Measurements from ENCODE around the gene DOCK3. TPM values are rescaled to one million over a fixed set of nuclear protein-coding genes. Genes with fewer than 3 reads are reported as not detected.

The DOCK3 gene
- total RNA-seq, 4 donors from 2014 or later: 2.1 to 8.6 (median 2.9) TPM

GRCh38 chr3:51004235-51004634, 329.5 kb downstream of the DOCK3 start:
- WGBS: 20% methylated on average over 2 of the region's 2 CpGs

GRCh38 chr3:51024121-51024520, 349.4 kb downstream of the DOCK3 start:
- Histone ChIP-seq H3K9me3 (no peaks in the 10 kb centered on the region), H3K27me3 (no peaks in the 10 kb centered on the region), H3K4me1 (no peaks in the 10 kb centered on the region), H3K36me3 (no peaks in the 10 kb centered on the region), H3K27ac (no peak overlapping the region), H3K4me3 (no peak overlapping the region)
- TF ChIP-seq POLR2A (IDR thresholded peaks at IDR 0.05) (no peak), EP300 (IDR thresholded peaks at IDR 0.05) (no peak), POLR2AphosphoS5 (IDR thresholded peaks at IDR 0.05) (no peak)
- TF ChIP-seq, protein P1, sequence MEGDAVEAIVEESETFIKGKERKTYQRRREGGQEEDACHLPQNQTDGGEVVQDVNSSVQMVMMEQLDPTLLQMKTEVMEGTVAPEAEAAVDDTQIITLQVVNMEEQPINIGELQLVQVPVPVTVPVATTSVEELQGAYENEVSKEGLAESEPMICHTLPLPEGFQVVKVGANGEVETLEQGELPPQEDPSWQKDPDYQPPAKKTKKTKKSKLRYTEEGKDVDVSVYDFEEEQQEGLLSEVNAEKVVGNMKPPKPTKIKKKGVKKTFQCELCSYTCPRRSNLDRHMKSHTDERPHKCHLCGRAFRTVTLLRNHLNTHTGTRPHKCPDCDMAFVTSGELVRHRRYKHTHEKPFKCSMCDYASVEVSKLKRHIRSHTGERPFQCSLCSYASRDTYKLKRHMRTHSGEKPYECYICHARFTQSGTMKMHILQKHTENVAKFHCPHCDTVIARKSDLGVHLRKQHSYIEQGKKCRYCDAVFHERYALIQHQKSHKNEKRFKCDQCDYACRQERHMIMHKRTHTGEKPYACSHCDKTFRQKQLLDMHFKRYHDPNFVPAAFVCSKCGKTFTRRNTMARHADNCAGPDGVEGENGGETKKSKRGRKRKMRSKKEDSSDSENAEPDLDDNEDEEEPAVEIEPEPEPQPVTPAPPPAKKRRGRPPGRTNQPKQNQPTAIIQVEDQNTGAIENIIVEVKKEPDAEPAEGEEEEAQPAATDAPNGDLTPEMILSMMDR (IDR thresholded peaks at IDR 0.05): no peak
- DNase-seq (ENCODE audit: low spot score in 2 of 2): no peak

More at GRCh38 chr3:51004235-51004634, 329.5 kb downstream of the DOCK3 start:
- Histone ChIP-seq H3K36me3 (no peaks in the 10 kb centered on the region), H3K4me3 (no peak overlapping the region), H3K9me3 (no peaks in the 10 kb centered on the region), H3K27ac (no peak overlapping the region), H3K27me3 (no peaks in the 10 kb centered on the region), H3K4me1 (no peaks in the 10 kb centered on the region)
- DNase-seq (ENCODE audit: low spot score in 2 of 2): no peak
- TF ChIP-seq, protein P1 (IDR thresholded peaks at IDR 0.05): no peak
- TF ChIP-seq POLR2AphosphoS5 (IDR thresholded peaks at IDR 0.05) (no peak), POLR2A (IDR thresholded peaks at IDR 0.05) (no peak), EP300 (IDR thresholded peaks at IDR 0.05) (no peak)

DNA sequence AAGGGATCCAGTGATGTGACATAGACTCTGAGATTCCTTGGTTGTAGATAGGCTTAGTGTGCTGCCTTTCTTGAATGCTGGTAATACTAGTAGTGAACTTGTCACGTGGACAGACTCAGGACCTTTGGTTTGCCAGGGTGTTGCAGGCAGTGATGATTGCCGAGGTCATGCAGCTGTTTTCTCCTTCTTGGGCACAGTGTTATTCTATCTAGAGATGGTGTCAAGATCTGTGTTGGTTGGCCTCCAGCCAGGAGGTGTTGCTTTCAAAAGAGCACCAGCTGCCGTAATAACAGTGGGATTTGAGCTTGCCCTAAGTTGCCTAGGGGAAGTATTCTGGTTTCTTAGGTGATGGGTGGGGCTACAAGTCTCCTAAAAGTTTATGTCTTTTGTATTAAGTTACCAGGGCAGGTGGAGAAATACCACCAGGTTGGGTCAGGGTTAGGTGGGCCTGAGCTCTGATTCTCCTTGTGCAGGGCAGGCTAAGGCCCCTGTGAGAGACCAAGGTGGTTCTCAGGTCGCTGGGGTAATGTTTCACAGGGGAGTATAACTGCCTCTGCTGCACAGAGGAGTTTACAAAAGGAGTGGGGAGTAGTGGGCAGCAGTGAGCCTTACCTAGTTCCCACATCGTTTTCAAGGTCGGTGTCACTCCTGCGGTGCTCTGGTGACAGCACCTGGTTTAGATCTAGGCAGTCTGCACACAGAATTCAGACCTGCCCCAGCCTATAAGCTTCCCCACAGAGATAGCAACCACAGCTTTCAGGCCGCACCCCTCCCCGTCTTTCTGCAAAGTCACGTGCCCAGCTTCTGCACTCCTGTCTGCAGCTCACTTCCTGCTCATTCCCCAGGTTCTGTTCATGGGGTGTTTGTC, 350.3 kb downstream of the DOCK3 start:
- Histone ChIP-seq H3K4me1 (no peaks in the 10 kb centered on the region), H3K27me3 (no peaks in the 10 kb centered on the region), H3K36me3 (no peaks in the 10 kb centered on the region), H3K9me3 (no peaks in the 10 kb centered on the region), H3K27ac (no peak overlapping the region), H3K4me3 (no peak overlapping the region)
- WGBS: 14% methylated on average over 8 of the region's 10 CpGs
- TF ChIP-seq POLR2A (IDR thresholded peaks at IDR 0.05) (no peak), EP300 (IDR thresholded peaks at IDR 0.05) (no peak), POLR2AphosphoS5 (IDR thresholded peaks at IDR 0.05) (no peak)
- TF ChIP-seq, protein P1 (IDR thresholded peaks at IDR 0.05): no peak
- DNase-seq (ENCODE audit: low spot score in 2 of 2): no peak

GRCh38 chr3:51031666-51032065, 356.9 kb downstream of the DOCK3 start:
- H3K4me3 ChIP-seq: no peak overlapping the region
- H3K27ac ChIP-seq: no peak overlapping the region
- H3K36me3 ChIP-seq: no peaks in the 10 kb centered on the region
- H3K9me3 ChIP-seq: no peaks in the 10 kb centered on the region
- H3K27me3 ChIP-seq: no peaks in the 10 kb centered on the region
- no peak for DNase-seq (ENCODE audit: low spot score in 2 of 2)
- no peaks in the 10 kb centered on the region for H3K4me1 ChIP-seq
- WGBS: 65% methylated on average over 3 of the region's 3 CpGs
- TF ChIP-seq, protein P1 (IDR thresholded peaks at IDR 0.05): no peak

- Histone ChIP-seq H3K4me3 (no peak overlapping the region), H3K9me3 (no peaks in the 10 kb centered on the region), H3K4me1 (no peaks in the 10 kb centered on the region), H3K36me3 (no peaks in the 10 kb centered on the region), H3K27ac (no peak overlapping the region), H3K27me3 (no peaks in the 10 kb centered on the region)
- TF ChIP-seq, protein P1 (IDR thresholded peaks at IDR 0.05): no peak
- TF ChIP-seq POLR2A (IDR thresholded peaks at IDR 0.05): no peak
- DNase-seq (ENCODE audit: low spot score in 2 of 2): no peak
Measured at GRCh38 chr3:51035630-51036029, 360.9 kb downstream of the DOCK3 start.
